A549 (cell line): ENCODE results near the gene S1PR5. TPM values are rescaled to one million over a fixed set of nuclear protein-coding genes. Genes with fewer than 3 reads are reported as not detected.

Source experiments
- ATAC-seq, 2 experiments: fragments of 200-7000 bp in 1 of 2; fragments of >200 bp in 1 of 2; cut with Nextera tagmentation in 1 of 2; cut with Tn5 transposase in 1 of 2; 3 replicates each; pipeline versions ENCODE4 v1.8.0 to v1.9.1; 2018 to 2020; ENCODE audit warnings: mild to moderate bottlenecking in 1 of 2, moderate library complexity in 1 of 2
- CTCF ChIA-PET: fragments of 300-600 bp; sonication (Branson Sonifier 250); formaldehyde crosslinking; extraction: SDS; loops from one replicate; lab custom pipeline; 2021; ENCODE audit warnings: antibody characterized with exemption, inconsistent platforms; lab: Yijun Ruan, JAX
- POLR2A ChIA-PET: fragments of 350-600 bp; formaldehyde crosslinking; extraction: SDS; loops from one replicate; lab custom pipeline; 2021; ENCODE audit warnings: antibody characterized with exemption, inconsistent platforms; lab: Yijun Ruan, JAX
- DNase-seq, 2 experiments: peaks; one replicate each; pipeline versions ENCODE4 v3.0.0 to v3.0.0-alpha.2; 2011 to 2016; ENCODE audit warnings: low read depth in 1 of 2, low spot score in 1 of 2
- FAIRE-seq: peaks from 2 replicates; lab custom pipeline; 2011; peaks lifted over from hg19 to GRCh38; lab: Jason Lieb, UNC
- H3K27ac ChIP-seq, 2 experiments: fragments of >200 bp; sonication (Bioruptor Twin); formaldehyde crosslinking; 3 replicates each; pipeline ENCODE4 v1.5.1; 2016 to 2017
- H3K4me1 ChIP-seq: fragments of >200 bp; sonication (Bioruptor Twin); formaldehyde crosslinking; 3 replicates; pipeline ENCODE4 v1.6.1; 2016
- H3K4me2 ChIP-seq: fragments of >200 bp; sonication (Bioruptor Twin); formaldehyde crosslinking; 3 replicates; pipeline ENCODE4 v1.6.1; 2016
- H3K4me3 ChIP-seq: fragments of >200 bp; sonication (Bioruptor Twin); formaldehyde crosslinking; 3 replicates; pipeline ENCODE4 v1.5.1; 2016
- H3K9me3 ChIP-seq: fragments of >200 bp; sonication (Bioruptor Twin); formaldehyde crosslinking; 3 replicates; pipeline ENCODE4 v1.6.1; 2016
- CBX2 ChIP-seq: fragments of 200-600 bp; sonication (generic); IDR thresholded peaks from 2 replicates; pipeline ENCODE4 v1.6.1; 2016; ENCODE audit warnings: low read depth, mild to moderate bottlenecking, borderline replicate concordance
- EP300 ChIP-seq, 2 experiments: fragments of >200 bp; sonication (Bioruptor Twin); formaldehyde crosslinking; IDR thresholded peaks; 2 replicates in 1 of 2; 3 replicates in 1 of 2; pipeline ENCODE4 v1.6.1; 2016 to 2017
- GATA3 ChIP-seq: IDR thresholded peaks from 2 replicates; pipeline ENCODE4 v1.6.1; 2012; ENCODE audit warnings: borderline replicate concordance
- HOXB5 ChIP-seq: fragments of 250-450 bp; sonication (Bioruptor Pico); IDR thresholded peaks from 2 replicates; pipeline ENCODE4 v1.5.0; 2020; ENCODE audit warnings: mild to moderate bottlenecking, moderate library complexity
- MAFK ChIP-seq: fragments of 450-650 bp; IDR thresholded peaks from 2 replicates; pipeline ENCODE4 v1.6.1; 2014; ENCODE audit not compliant: partially characterized antibody
- MAZ ChIP-seq: fragments of 150-350 bp; IDR thresholded peaks from 2 replicates; pipeline ENCODE4 v1.6.1; 2014; ENCODE audit warnings: antibody characterized with exemption, low read depth, low read length, borderline replicate concordance
- PHF8 ChIP-seq: fragments of 200-600 bp; sonication (generic); IDR thresholded peaks from 2 replicates; pipeline ENCODE4 v1.6.1; 2016; ENCODE audit warnings: low read depth, mild to moderate bottlenecking, antibody characterized with exemption, moderate library complexity, borderline replicate concordance
- POLR2A ChIP-seq: IDR thresholded peaks from 2 replicates; pipeline ENCODE4 v1.6.1; 2012; ENCODE audit warnings: mild to moderate bottlenecking, low read length
- POLR2AphosphoS2 ChIP-seq: conservative IDR thresholded peaks from 2 replicates; pipeline ENCODE4 v1.6.1; 2012; ENCODE audit warnings: low read length, improper control_type of control experiment, inconsistent platforms
- RAD21 ChIP-seq, 2 experiments: fragments of >200 bp in 1 of 2; sonication (Bioruptor Twin) in 1 of 2; formaldehyde crosslinking in 1 of 2; IDR thresholded peaks in 1 of 2; conservative IDR thresholded peaks in 1 of 2; 2 replicates in 1 of 2; 3 replicates in 1 of 2; pipeline ENCODE4 v1.6.1; 2012 to 2018; ENCODE audit warnings: inconsistent platforms in 1 of 2
- RFX5 ChIP-seq: fragments of 450-650 bp; IDR thresholded peaks from 2 replicates; pipeline ENCODE4 v1.7.1; 2014; ENCODE audit warnings: antibody characterized with exemption, mild to moderate bottlenecking, moderate library complexity
- RNF2 ChIP-seq: fragments of 200-600 bp; sonication (generic); IDR thresholded peaks from 2 replicates; pipeline ENCODE4 v1.6.1; 2016; ENCODE audit warnings: low read depth, mild to moderate bottlenecking, antibody characterized with exemption, moderate library complexity, borderline replicate concordance
- ZC3H11A ChIP-seq: fragments of 450-650 bp; IDR thresholded peaks from 2 replicates; pipeline ENCODE4 v1.6.1; 2014; ENCODE audit warnings: antibody characterized with exemption, mild to moderate bottlenecking
- ZFP36 ChIP-seq: fragments of 450-650 bp; IDR thresholded peaks from 2 replicates; pipeline ENCODE4 v1.6.1; 2014; ENCODE audit warnings: borderline replicate concordance; ENCODE audit not compliant: partially characterized antibody
- ZNF302 ChIP-seq: fragments of 250-450 bp; sonication (Bioruptor Pico); IDR thresholded peaks from 2 replicates; pipeline ENCODE4 v1.9.0; 2021; ENCODE audit warnings: inconsistent platforms, mild to moderate bottlenecking, moderate library complexity
- WGBS: methylation state at CpG from one replicate; pipeline ENCODE4 v1.1.6; 2017; ENCODE audit errors: missing lambda C conversion rate; 5-methylcytosine and 5-hydroxymethylcytosine counted together
- polyA plus RNA-seq, 4 experiments: library from polyadenylated mRNA; depleted of rRNA in 3 of 4; stranded (reverse); fragments of >200 nt; fragmentation: RNase III in 1 of 4; extraction: RNeasy Plus Mini Kit Qiagen cat#74134 plus additional on column Dnase treatment in 1 of 4; gene quantifications; 2 replicates in 3 of 4; 3 replicates in 1 of 4; pipeline ENCODE4 v1.2.3, GENCODE V29; 2011 to 2017
- TF ChIP-seq, protein P1 (sequence below): fragments of 250-450 bp; sonication (Bioruptor Pico); IDR thresholded peaks from 2 replicates; pipeline ENCODE4 v1.5.0; 2020; ENCODE audit warnings: low read depth, mild to moderate bottlenecking, moderate library complexity
- TF ChIP-seq, protein P2 (sequence below): IDR thresholded peaks from 2 replicates; pipeline ENCODE4 v1.6.1; 2012; ENCODE audit warnings: low read depth, borderline replicate concordance
- TF ChIP-seq, protein P3 (sequence below): IDR thresholded peaks from 2 replicates; pipeline ENCODE4 v1.6.1; 2012
- TF ChIP-seq, protein P4 (sequence below): fragments of >200 bp; sonication (Bioruptor Twin); formaldehyde crosslinking; IDR thresholded peaks from 3 replicates; pipeline ENCODE4 v1.6.1; 2016
- TF ChIP-seq, protein P5 (sequence below): IDR thresholded peaks from 2 replicates; pipeline ENCODE4 v1.6.1; 2012
- TF ChIP-seq, protein P6 (sequence below): fragments of >200 bp; sonication (Bioruptor Twin); formaldehyde crosslinking; IDR thresholded peaks from 3 replicates; pipeline ENCODE4 v1.5.1; 2016

S1PR5 gene
- polyA plus RNA-seq, 2 of the 4 experiments (the other 2 are of a cell fraction): 2.1 to 3.8 TPM

DNA sequence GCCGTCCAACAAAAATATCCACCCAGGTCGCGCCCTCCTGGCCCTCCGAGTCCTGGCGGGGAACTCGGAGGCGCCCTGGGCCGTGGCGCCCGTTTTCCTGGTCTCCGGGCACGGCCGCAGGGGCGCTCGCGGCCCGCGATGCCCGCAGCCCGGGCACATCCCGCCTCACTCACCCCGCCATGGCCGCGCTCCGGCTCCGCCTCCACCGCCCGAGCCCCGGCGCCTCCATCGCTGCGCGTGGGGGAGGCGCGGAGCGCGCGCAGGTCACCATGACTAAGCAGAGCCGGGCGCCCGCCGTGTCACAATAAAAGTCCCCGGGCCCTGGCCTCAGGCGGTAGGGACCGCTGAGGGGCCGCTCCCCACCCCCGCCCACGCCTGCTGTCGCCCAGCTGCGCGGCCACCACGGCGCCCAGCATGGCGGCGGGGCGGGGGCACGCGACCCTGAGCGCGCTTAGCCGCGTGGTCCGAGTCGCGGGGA, 14.7 kb downstream of the S1PR5 start (continued):
- no peak for TF ChIP-seq ZFP36
- TF ChIP-seq, protein P1, sequence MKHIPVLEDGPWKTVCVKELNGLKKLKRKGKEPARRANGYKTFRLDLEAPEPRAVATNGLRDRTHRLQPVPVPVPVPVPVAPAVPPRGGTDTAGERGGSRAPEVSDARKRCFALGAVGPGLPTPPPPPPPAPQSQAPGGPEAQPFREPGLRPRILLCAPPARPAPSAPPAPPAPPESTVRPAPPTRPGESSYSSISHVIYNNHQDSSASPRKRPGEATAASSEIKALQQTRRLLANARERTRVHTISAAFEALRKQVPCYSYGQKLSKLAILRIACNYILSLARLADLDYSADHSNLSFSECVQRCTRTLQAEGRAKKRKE: peak; percentile 76
- TF ChIP-seq RAD21 (conservative IDR thresholded peaks at IDR 0.05 in 1 of 2, IDR thresholded peaks at IDR 0.05 in 1 of 2): no peak
- peak in 1 of 2 experiments; percentile 61; a peak in 1 of 5 replicates for TF ChIP-seq EP300 (IDR thresholded peaks at IDR 0.05)
- TF ChIP-seq POLR2AphosphoS2: no peak
- no peak; the same call in 1 of the 2 replicates for TF ChIP-seq RFX5
- peak; percentile 76 for TF ChIP-seq PHF8
- TF ChIP-seq MAZ: no peak
- no peak for TF ChIP-seq CBX2
- peak; percentile 32; the same call in 1 of the 2 replicates for TF ChIP-seq GATA3
- TF ChIP-seq, protein P2, sequence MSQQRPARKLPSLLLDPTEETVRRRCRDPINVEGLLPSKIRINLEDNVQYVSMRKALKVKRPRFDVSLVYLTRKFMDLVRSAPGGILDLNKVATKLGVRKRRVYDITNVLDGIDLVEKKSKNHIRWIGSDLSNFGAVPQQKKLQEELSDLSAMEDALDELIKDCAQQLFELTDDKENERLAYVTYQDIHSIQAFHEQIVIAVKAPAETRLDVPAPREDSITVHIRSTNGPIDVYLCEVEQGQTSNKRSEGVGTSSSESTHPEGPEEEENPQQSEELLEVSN: no peak; the same call in 1 of the 2 replicates
- TF ChIP-seq POLR2A: peak; percentile 39
- TF ChIP-seq, protein P3, sequence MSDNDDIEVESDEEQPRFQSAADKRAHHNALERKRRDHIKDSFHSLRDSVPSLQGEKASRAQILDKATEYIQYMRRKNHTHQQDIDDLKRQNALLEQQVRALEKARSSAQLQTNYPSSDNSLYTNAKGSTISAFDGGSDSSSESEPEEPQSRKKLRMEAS: peak; percentile 23; the same call in 1 of the 2 replicates
- peak; percentile 94 for TF ChIP-seq MAFK

DNA sequence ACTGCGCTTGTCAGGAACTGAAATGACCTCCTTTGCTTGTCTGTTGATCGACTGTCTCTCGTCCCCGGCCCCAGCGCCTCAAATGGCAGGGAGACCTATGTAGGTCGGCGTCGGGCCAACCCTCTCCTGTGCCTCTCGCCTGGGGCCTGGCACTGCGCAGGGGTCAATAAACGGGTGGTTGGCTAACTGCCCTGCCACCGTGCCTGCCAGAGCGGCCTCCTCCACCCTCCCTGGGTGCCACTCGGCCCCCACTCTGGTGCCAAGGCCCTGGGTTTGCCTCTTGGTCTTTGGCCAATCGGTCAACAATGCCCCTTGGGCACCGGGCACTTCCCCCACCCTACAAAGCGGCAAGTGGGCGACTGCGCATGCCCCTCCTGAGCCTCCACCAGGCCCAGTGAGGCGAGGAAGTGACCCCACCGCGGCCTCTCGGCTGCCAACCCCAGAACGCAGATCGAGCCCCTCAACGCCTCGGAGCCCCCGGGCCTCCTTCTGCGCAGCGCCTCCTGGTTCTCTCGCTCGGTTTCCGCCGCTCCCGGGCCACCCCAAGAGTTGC, 15.2 kb downstream of the S1PR5 start:
- peak; percentile 65 to 80 for DNase-seq

DNA sequence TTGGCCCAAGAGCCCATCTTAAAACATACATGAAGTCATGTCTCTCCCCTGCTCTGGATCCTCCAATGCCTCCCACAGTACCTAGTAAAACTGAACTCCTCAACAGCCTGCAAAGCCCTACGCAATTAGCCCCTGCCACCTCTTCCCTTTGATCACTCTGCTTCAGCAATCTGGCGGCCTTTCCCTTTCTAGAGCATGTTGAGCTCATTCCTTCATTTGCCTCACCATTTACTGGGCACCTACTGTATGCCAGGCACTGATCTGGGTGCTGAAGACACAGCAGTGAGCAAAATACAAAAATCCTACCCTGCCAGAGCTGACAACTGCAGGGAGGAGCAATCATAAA, 17.0 kb downstream of the S1PR5 start:
- FAIRE-seq: no peak
- Histone ChIP-seq H3K27ac (peak overlapping the region in 1 of 2 experiments; percentile 100; a peak in 1 of 6 replicates), H3K9me3 (no peaks in the 10 kb centered on the region), H3K4me2 (no peak overlapping the region), H3K4me1 (peaks cover 21% of the 10 kb centered on the region)
- no peak for DNase-seq
- ChIA-PET CTCF (interaction anchor here (1.0 to 2.2 kb wide), 4 partner anchors 8 to 84 kb away, joined by 3 to 8 read pairs (median 3); no protein-coding TSS in a partner anchor), POLR2A (no interaction called here)
- WGBS: 96% methylated on average over 2 of the region's 2 CpGs
- ATAC-seq: no peak
- no peak for TF ChIP-seq RNF2
- TF ChIP-seq, protein P2: no peak
- TF ChIP-seq, protein P4, sequence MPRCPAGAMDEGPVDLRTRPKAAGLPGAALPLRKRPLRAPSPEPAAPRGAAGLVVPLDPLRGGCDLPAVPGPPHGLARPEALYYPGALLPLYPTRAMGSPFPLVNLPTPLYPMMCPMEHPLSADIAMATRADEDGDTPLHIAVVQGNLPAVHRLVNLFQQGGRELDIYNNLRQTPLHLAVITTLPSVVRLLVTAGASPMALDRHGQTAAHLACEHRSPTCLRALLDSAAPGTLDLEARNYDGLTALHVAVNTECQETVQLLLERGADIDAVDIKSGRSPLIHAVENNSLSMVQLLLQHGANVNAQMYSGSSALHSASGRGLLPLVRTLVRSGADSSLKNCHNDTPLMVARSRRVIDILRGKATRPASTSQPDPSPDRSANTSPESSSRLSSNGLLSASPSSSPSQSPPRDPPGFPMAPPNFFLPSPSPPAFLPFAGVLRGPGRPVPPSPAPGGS: no peak
- TF ChIP-seq, protein P5, sequence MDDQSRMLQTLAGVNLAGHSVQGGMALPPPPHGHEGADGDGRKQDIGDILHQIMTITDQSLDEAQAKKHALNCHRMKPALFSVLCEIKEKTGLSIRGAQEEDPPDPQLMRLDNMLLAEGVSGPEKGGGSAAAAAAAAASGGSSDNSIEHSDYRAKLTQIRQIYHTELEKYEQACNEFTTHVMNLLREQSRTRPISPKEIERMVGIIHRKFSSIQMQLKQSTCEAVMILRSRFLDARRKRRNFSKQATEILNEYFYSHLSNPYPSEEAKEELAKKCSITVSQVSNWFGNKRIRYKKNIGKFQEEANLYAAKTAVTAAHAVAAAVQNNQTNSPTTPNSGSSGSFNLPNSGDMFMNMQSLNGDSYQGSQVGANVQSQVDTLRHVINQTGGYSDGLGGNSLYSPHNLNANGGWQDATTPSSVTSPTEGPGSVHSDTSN: no peak
- TF ChIP-seq ZC3H11A: no peak
- TF ChIP-seq EP300 (IDR thresholded peaks at IDR 0.05): no peak
- no peak for TF ChIP-seq HOXB5 (CRISPR knock-in tag)
- TF ChIP-seq ZNF302 (CRISPR knock-in tag): no peak
- TF ChIP-seq, protein P3: no peak
- TF ChIP-seq, all 56 proteins: peak for 0
- no peak overlapping the region for H3K4me3 ChIP-seq

More for the DNA sequence above, 15.2 kb downstream of the S1PR5 start:
- Histone ChIP-seq H3K4me2 (peak overlapping the region; percentile 98), H3K9me3 (no peaks in the 10 kb centered on the region), H3K4me3 (peak overlapping the region; percentile 84), H3K27ac (peak overlapping the region; percentile 100), H3K4me1 (peaks cover 21% of the 10 kb centered on the region)
- TF ChIP-seq, protein P6, sequence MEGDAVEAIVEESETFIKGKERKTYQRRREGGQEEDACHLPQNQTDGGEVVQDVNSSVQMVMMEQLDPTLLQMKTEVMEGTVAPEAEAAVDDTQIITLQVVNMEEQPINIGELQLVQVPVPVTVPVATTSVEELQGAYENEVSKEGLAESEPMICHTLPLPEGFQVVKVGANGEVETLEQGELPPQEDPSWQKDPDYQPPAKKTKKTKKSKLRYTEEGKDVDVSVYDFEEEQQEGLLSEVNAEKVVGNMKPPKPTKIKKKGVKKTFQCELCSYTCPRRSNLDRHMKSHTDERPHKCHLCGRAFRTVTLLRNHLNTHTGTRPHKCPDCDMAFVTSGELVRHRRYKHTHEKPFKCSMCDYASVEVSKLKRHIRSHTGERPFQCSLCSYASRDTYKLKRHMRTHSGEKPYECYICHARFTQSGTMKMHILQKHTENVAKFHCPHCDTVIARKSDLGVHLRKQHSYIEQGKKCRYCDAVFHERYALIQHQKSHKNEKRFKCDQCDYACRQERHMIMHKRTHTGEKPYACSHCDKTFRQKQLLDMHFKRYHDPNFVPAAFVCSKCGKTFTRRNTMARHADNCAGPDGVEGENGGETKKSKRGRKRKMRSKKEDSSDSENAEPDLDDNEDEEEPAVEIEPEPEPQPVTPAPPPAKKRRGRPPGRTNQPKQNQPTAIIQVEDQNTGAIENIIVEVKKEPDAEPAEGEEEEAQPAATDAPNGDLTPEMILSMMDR: no peak
- TF ChIP-seq, protein P2: peak; percentile 12; the same call in 1 of the 2 replicates
- ATAC-seq (peak; percentile 74 to 79), FAIRE-seq (no peak)
- ChIA-PET CTCF (interaction anchor here (1.1 to 2.2 kb wide), 2 partner anchors 7 to 10 kb away, joined by 3 to 8 read pairs; no protein-coding TSS in a partner anchor), POLR2A (no interaction called here)
- WGBS: under 1% methylated on average over 10 of the region's 35 CpGs
